A673 (cell line): Measurements from ENCODE around the gene ENOX1. TPM values are rescaled to one million over a fixed set of nuclear protein-coding genes. Genes with fewer than 3 reads are reported as not detected.

Experiments used
- BruUV-seq: library from RNA; stranded (reverse); fragments of 400-500 nt; replicated peaks from 2 replicates; lab custom pipeline; 2021; lab: Mats Ljungman, UMichigan
- CTCF ChIA-PET: fragments of 300-600 bp; sonication (Branson Sonifier 250); formaldehyde crosslinking; loops from one replicate; lab custom pipeline; 2022; ENCODE audit warnings: antibody characterized with exemption; lab: Charles Lee
- POLR2A ChIA-PET: fragments of 300-600 bp; sonication (Branson Sonifier 250); formaldehyde crosslinking; loops from one replicate; lab custom pipeline; 2022; ENCODE audit warnings: antibody characterized with exemption; ENCODE audit not compliant: low non-redundant PET; lab: Charles Lee
- DNase-seq: peaks from one replicate; pipeline ENCODE4 v3.0.0-alpha.2; 2015; ENCODE audit warnings: low spot score
- H3K27ac ChIP-seq: fragments of 200-600 bp; sonication (generic); 2 replicates; pipeline ENCODE4 v1.5.1; 2016; ENCODE audit warnings: mixed run types, low read depth, mild to moderate bottlenecking, mixed read lengths, antibody characterized with exemption, low read length; ENCODE audit not compliant: poor library complexity, severe bottlenecking
- H3K27me3 ChIP-seq: fragments of 200-600 bp; sonication (generic); replicated peaks from 2 replicates; pipeline ENCODE4 v1.6.1; 2017; ENCODE audit warnings: mixed run types, low read depth, mild to moderate bottlenecking, mixed read lengths, antibody characterized with exemption, low read length; ENCODE audit not compliant: insufficient read depth, poor library complexity
- H3K36me3 ChIP-seq: fragments of 200-600 bp; sonication (generic); 2 replicates; pipeline ENCODE4 v1.6.1; 2016; ENCODE audit warnings: mixed run types, mild to moderate bottlenecking, mixed read lengths, antibody characterized with exemption, low read length; ENCODE audit not compliant: insufficient read depth, poor library complexity, severe bottlenecking
- H3K4me1 ChIP-seq: fragments of 200-600 bp; sonication (generic); 2 replicates; pipeline ENCODE4 v1.6.1; 2017; ENCODE audit warnings: mixed run types, mild to moderate bottlenecking, mixed read lengths, antibody characterized with exemption, low read length; ENCODE audit not compliant: insufficient read depth, poor library complexity, severe bottlenecking
- H3K4me3 ChIP-seq: fragments of 200-600 bp; sonication (generic); 2 replicates; pipeline ENCODE4 v1.5.1; 2016; ENCODE audit warnings: low read depth, mixed run types, mild to moderate bottlenecking, mixed read lengths, low read length; ENCODE audit not compliant: poor library complexity, severe bottlenecking
- H3K9me3 ChIP-seq: fragments of 200-600 bp; sonication (generic); 2 replicates; pipeline ENCODE4 v1.6.1; 2016; ENCODE audit warnings: mixed run types, low read depth, mild to moderate bottlenecking, mixed read lengths, antibody characterized with exemption, low read length; ENCODE audit not compliant: poor library complexity, severe bottlenecking
- CTCF ChIP-seq: fragments of 300-800, 200-600 bp; sonication (generic); conservative IDR thresholded peaks from 2 replicates; pipeline ENCODE4 v1.5.1; 2017; ENCODE audit warnings: low read depth, mild to moderate bottlenecking, antibody characterized with exemption, low read length, moderate library complexity, mixed read lengths
- EZH2 ChIP-seq: fragments of 200-600 bp; sonication (generic); IDR thresholded peaks from 2 replicates; pipeline ENCODE4 v1.6.1; 2017; ENCODE audit warnings: borderline replicate concordance, low read depth, mild to moderate bottlenecking, mixed read lengths, antibody characterized with exemption, low read length; ENCODE audit not compliant: poor library complexity, severe bottlenecking
- intact Hi-C: fragments of 100-400 bp; cut with micrococcal nuclease; formaldehyde crosslinking; loops from one replicate; pipeline ENCODE4 v1.10.0; 2022; ENCODE audit not compliant: unreplicated experiment
- total RNA-seq: library from RNA; stranded (reverse); gene quantifications from 2 replicates; pipeline ENCODE4 v1.2.3, GENCODE V29; 2021

The ENOX1 gene
- total RNA-seq, 1 experiment from 2014 or later, result 4.4 TPM

- intact Hi-C loops, result no loop called here
- no peaks in the 10 kb centered on the region for H3K27me3 ChIP-seq
- POLR2A ChIA-PET, result no interaction called here
- H3K4me3 ChIP-seq, result no peak overlapping the region
- H3K36me3 ChIP-seq, result no peaks in the 10 kb centered on the region
- no peak for DNase-seq
- CTCF ChIA-PET, result no interaction called here
- no peak overlapping the region for H3K27ac ChIP-seq
- no peaks in the 10 kb centered on the region for H3K4me1 ChIP-seq
- no TSS peak for BruUV-seq
- TF ChIP-seq EZH2, result no peak
- no peak for TF ChIP-seq CTCF
- H3K9me3 ChIP-seq, result no peaks in the 10 kb centered on the region
Observed at GRCh38 chr13:43258771-43259170, 528.0 kb downstream of the ENOX1 start.

- no peaks in the 10 kb centered on the region for H3K9me3 ChIP-seq
- intact Hi-C loops, result no loop called here
- no TSS peak for BruUV-seq
- no peaks in the 10 kb centered on the region for H3K27me3 ChIP-seq
- no peak overlapping the region for H3K4me3 ChIP-seq
- H3K36me3 ChIP-seq, result no peaks in the 10 kb centered on the region
- H3K27ac ChIP-seq, result no peak overlapping the region
- TF ChIP-seq EZH2 (no peak), CTCF (no peak)
- no peak for DNase-seq
- ChIA-PET POLR2A (interaction anchor here (0.6 kb wide), 1 partner anchor 9 kb away, joined by 3 read pairs; no protein-coding TSS in a partner anchor), CTCF (no interaction called here)
- no peaks in the 10 kb centered on the region for H3K4me1 ChIP-seq
Observed at GRCh38 chr13:43257765-43258164, 529.0 kb downstream of the ENOX1 start.

GRCh38 chr13:43251961-43252360 is 534.8 kb downstream of the ENOX1 start:
- Histone ChIP-seq H3K27me3 (no peaks in the 10 kb centered on the region), H3K4me3 (no peak overlapping the region), H3K9me3 (no peaks in the 10 kb centered on the region), H3K27ac (no peak overlapping the region), H3K4me1 (no peaks in the 10 kb centered on the region), H3K36me3 (no peaks in the 10 kb centered on the region)
- BruUV-seq, result no TSS peak
- ChIA-PET CTCF (no interaction called here), POLR2A (interaction anchor here (0.6 kb wide), 1 partner anchor 117 kb away, joined by 3 read pairs; no protein-coding TSS in a partner anchor)
- no peak for DNase-seq
- intact Hi-C loops, result no loop called here
- TF ChIP-seq EZH2 (no peak), CTCF (no peak)
